ENCODE measurements around the gene EXOC1.
A peak's percentile ranks its signal among the peaks of the same experiment; 100 is the strongest.

The EXOC1 gene, protein sequence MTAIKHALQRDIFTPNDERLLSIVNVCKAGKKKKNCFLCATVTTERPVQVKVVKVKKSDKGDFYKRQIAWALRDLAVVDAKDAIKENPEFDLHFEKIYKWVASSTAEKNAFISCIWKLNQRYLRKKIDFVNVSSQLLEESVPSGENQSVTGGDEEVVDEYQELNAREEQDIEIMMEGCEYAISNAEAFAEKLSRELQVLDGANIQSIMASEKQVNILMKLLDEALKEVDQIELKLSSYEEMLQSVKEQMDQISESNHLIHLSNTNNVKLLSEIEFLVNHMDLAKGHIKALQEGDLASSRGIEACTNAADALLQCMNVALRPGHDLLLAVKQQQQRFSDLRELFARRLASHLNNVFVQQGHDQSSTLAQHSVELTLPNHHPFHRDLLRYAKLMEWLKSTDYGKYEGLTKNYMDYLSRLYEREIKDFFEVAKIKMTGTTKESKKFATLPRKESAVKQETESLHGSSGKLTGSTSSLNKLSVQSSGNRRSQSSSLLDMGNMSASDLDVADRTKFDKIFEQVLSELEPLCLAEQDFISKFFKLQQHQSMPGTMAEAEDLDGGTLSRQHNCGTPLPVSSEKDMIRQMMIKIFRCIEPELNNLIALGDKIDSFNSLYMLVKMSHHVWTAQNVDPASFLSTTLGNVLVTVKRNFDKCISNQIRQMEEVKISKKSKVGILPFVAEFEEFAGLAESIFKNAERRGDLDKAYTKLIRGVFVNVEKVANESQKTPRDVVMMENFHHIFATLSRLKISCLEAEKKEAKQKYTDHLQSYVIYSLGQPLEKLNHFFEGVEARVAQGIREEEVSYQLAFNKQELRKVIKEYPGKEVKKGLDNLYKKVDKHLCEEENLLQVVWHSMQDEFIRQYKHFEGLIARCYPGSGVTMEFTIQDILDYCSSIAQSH

DNA sequence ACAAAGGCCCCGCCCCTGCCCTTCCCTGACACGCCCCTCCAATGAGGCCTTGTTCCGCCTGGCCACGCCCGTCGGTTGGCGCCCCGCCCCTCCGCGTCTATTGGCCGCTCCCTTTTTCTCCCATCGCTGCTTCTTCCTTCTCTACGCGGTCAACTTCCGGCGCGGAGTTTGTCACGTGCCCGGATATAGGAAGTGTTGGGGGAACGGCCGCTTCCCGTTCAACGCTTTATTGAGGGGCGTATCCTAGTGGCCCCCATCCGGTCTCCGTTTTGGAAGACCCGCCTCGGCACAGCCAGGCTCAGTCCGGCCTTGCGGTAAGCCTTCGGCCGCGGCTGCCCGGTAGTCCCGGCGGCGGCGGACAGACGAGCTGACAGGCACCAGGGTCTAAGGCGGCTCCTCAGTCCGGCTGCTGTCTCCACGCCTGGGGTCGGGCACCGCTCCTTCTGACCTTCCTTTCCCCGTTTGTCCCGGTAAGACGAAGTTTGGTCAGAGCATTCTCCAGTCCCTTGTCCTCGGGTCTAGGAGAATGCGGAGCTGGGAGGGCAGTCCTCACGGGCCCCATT, at the start of gene EXOC1:
Gene EXOC1, plus strand, starts transcription at position 165 of the 563 bp plus-strand sequence. CDS start 4,676 bp downstream, outside the sequence.
- peak; percentile 90 for DNase-seq (ENCODE audit: low spot score)
- TF ChIP-seq, protein P1, sequence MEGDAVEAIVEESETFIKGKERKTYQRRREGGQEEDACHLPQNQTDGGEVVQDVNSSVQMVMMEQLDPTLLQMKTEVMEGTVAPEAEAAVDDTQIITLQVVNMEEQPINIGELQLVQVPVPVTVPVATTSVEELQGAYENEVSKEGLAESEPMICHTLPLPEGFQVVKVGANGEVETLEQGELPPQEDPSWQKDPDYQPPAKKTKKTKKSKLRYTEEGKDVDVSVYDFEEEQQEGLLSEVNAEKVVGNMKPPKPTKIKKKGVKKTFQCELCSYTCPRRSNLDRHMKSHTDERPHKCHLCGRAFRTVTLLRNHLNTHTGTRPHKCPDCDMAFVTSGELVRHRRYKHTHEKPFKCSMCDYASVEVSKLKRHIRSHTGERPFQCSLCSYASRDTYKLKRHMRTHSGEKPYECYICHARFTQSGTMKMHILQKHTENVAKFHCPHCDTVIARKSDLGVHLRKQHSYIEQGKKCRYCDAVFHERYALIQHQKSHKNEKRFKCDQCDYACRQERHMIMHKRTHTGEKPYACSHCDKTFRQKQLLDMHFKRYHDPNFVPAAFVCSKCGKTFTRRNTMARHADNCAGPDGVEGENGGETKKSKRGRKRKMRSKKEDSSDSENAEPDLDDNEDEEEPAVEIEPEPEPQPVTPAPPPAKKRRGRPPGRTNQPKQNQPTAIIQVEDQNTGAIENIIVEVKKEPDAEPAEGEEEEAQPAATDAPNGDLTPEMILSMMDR (IDR thresholded peaks at IDR 0.05; ENCODE audit: extremely low read depth, insufficient read depth, missing control alignments) = no peak
- in situ Hi-C loops (cut with MboI; ENCODE audit: low pct_unique_long_range_greater_than_20kb, low sequenced_read_pairs, unreplicated experiment) = no loop called here

GRCh38 chr4:55807556-55807955, 45.9 kb upstream of the EXOC1 start:
- TF ChIP-seq, protein P1 (IDR thresholded peaks at IDR 0.05; ENCODE audit: extremely low read depth, insufficient read depth, missing control alignments) = no peak
- in situ Hi-C loops (cut with MboI; ENCODE audit: low pct_unique_long_range_greater_than_20kb, low sequenced_read_pairs, unreplicated experiment) = no loop called here
- DNase-seq (ENCODE audit: low spot score) = no peak

DNA sequence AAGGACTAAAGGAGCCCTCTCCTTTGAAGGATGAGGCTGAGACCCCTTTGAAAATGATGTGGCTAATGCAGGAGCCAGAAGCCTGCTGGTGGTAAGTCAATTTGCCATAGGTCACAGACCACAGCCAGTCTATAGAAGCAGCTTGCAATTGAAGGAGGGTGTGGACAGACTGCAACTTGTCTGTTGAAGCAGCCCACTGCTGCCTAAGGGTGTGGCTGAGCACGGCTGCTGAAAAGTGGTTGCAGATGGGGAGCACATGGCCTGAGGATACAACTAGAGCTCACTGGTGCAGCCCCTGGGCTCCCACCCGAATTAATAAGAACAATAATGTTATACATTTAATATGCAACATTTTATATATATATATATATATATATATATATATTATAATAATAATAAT, 45.3 kb upstream of the EXOC1 start:
- TF ChIP-seq, protein P1 (IDR thresholded peaks at IDR 0.05; ENCODE audit: extremely low read depth, insufficient read depth, missing control alignments) = no peak
- in situ Hi-C loops (cut with MboI; ENCODE audit: low pct_unique_long_range_greater_than_20kb, low sequenced_read_pairs, unreplicated experiment) = no loop called here
- no peak for DNase-seq (ENCODE audit: low spot score)

GRCh38 chr4:55808632-55809031, 44.8 kb upstream of the EXOC1 start:
- no peak for DNase-seq (ENCODE audit: low spot score)
- in situ Hi-C loops (cut with MboI; ENCODE audit: low pct_unique_long_range_greater_than_20kb, low sequenced_read_pairs, unreplicated experiment) = no loop called here
- TF ChIP-seq, protein P1 (IDR thresholded peaks at IDR 0.05; ENCODE audit: extremely low read depth, insufficient read depth, missing control alignments) = no peak

DNA sequence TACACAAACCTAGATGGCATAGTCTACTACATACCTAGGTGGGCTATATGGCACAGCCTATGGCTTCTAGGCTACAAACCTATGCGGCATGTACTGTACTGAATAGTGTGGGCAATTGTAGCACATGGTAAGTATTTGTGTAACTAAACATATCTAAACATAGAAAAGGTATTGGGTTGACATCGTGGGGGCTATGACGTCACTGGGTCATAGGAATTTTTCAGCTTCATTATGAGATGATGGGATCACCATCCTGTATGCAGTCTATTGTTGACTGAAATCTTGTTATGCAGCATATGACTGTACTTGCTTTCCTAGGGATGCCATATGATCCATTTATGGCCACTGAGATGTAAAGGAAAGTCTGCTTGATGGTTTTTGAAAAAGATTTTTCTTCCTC, 35.8 kb upstream of the EXOC1 start:
- TF ChIP-seq, protein P1 (IDR thresholded peaks at IDR 0.05; ENCODE audit: extremely low read depth, insufficient read depth, missing control alignments) = no peak
- DNase-seq (ENCODE audit: low spot score) = no peak
- in situ Hi-C loops (cut with MboI; ENCODE audit: low pct_unique_long_range_greater_than_20kb, low sequenced_read_pairs, unreplicated experiment) = no loop called here

DNA sequence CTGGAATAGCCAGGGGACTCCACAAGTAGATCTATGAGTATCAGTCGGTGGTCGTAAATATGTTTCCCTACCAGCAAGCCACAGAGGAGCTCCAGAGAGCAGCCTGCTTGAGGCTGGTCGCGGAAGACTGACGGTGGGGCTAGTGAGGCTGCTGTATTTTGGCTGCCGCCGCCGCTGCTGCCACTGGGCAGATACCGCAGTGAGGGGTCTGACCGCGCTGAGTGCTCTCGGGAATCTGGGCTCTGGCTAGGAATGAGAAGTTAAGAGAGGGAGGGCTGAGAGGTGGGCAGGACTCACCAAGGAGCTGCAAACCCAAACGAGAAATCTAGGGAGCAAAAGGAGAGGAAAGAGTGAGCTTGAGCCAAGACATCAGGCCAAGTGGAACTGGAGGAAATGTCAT, 33.8 kb upstream of the EXOC1 start, which contains the start of gene EXOC1L:
Gene EXOC1L, plus strand, starts transcription at position 157 of the 400 bp plus-strand sequence. Its CDS starts 237 bp downstream, at position 394.
- no peak for DNase-seq (ENCODE audit: low spot score)
- TF ChIP-seq, protein P1 (IDR thresholded peaks at IDR 0.05; ENCODE audit: extremely low read depth, insufficient read depth, missing control alignments) = no peak
- in situ Hi-C loops (cut with MboI; ENCODE audit: low pct_unique_long_range_greater_than_20kb, low sequenced_read_pairs, unreplicated experiment) = no loop called here

Measured in GM13977 (cell line).